Stomach (tissue), 4 donors: ENCODE data around the gene GOLGA6A.

Experiments used
- POLR2A ChIP-seq, 4 donors: fragments of 450-650 bp; IDR thresholded peaks; one replicate each; pipeline ENCODE4 v1.6.1; 2016; ENCODE audit warnings: antibody characterized with exemption in 4 of 4, control low read depth in 2 of 4, mild to moderate bottlenecking in 1 of 4, moderate library complexity in 1 of 4
- TF ChIP-seq, protein P1 (sequence below), 7 experiments: fragments of 450-650 bp in 4 of 7; fragments of 200-600 bp in 3 of 7; sonication (generic) in 3 of 7; IDR thresholded peaks; one replicate each; pipeline ENCODE4 v1.5.1; 2016 to 2019; ENCODE audit warnings: antibody characterized with exemption in 7 of 7, control low read depth in 2 of 7, mild to moderate bottlenecking in 1 of 7

DNA sequence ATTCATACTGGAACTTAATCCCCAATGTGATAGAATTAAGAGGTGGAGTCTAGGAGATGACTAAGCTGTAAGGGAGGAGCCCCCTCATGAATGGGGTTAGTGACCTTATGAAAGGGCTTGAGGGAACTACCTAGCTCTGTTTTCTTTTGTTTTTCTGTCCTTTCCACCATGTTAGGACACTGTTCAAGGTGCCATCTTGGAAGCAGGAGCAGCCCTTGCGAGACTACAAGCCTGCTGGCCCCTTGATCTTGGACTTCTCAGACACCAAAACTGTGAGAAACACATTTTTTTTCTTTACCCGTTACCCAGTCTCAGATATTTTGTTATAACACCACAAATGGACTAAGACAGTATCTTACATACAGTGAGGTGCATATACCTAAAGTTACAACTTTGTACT is 26.5 kb downstream of the GOLGA6A start:
- TF ChIP-seq, protein P1, sequence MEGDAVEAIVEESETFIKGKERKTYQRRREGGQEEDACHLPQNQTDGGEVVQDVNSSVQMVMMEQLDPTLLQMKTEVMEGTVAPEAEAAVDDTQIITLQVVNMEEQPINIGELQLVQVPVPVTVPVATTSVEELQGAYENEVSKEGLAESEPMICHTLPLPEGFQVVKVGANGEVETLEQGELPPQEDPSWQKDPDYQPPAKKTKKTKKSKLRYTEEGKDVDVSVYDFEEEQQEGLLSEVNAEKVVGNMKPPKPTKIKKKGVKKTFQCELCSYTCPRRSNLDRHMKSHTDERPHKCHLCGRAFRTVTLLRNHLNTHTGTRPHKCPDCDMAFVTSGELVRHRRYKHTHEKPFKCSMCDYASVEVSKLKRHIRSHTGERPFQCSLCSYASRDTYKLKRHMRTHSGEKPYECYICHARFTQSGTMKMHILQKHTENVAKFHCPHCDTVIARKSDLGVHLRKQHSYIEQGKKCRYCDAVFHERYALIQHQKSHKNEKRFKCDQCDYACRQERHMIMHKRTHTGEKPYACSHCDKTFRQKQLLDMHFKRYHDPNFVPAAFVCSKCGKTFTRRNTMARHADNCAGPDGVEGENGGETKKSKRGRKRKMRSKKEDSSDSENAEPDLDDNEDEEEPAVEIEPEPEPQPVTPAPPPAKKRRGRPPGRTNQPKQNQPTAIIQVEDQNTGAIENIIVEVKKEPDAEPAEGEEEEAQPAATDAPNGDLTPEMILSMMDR (IDR thresholded peaks at IDR 0.05) = no peak
- TF ChIP-seq POLR2A (IDR thresholded peaks at IDR 0.05) = no peak
